A673 (cell line): ENCODE data around the gene RASGRP2. TPM values are rescaled to one million over a fixed set of nuclear protein-coding genes. Genes with fewer than 3 reads are reported as not detected.

Experiments
- BruUV-seq: library from RNA; stranded (reverse); fragments of 400-500 nt; replicated peaks from 2 replicates; lab custom pipeline; 2021; lab: Mats Ljungman, UMichigan
- CTCF ChIA-PET: fragments of 300-600 bp; sonication (Branson Sonifier 250); formaldehyde crosslinking; loops from one replicate; lab custom pipeline; 2022; ENCODE audit warnings: antibody characterized with exemption; lab: Charles Lee
- POLR2A ChIA-PET: fragments of 300-600 bp; sonication (Branson Sonifier 250); formaldehyde crosslinking; loops from one replicate; lab custom pipeline; 2022; ENCODE audit warnings: antibody characterized with exemption; ENCODE audit not compliant: low non-redundant PET; lab: Charles Lee
- DNase-seq: peaks from one replicate; pipeline ENCODE4 v3.0.0-alpha.2; 2015; ENCODE audit warnings: low spot score
- H3K27ac ChIP-seq: fragments of 200-600 bp; sonication (generic); 2 replicates; pipeline ENCODE4 v1.5.1; 2016; ENCODE audit warnings: mixed run types, low read depth, mild to moderate bottlenecking, mixed read lengths, antibody characterized with exemption, low read length; ENCODE audit not compliant: poor library complexity, severe bottlenecking
- H3K27me3 ChIP-seq: fragments of 200-600 bp; sonication (generic); replicated peaks from 2 replicates; pipeline ENCODE4 v1.6.1; 2017; ENCODE audit warnings: mixed run types, low read depth, mild to moderate bottlenecking, mixed read lengths, antibody characterized with exemption, low read length; ENCODE audit not compliant: insufficient read depth, poor library complexity
- H3K36me3 ChIP-seq: fragments of 200-600 bp; sonication (generic); 2 replicates; pipeline ENCODE4 v1.6.1; 2016; ENCODE audit warnings: mixed run types, mild to moderate bottlenecking, mixed read lengths, antibody characterized with exemption, low read length; ENCODE audit not compliant: insufficient read depth, poor library complexity, severe bottlenecking
- H3K4me1 ChIP-seq: fragments of 200-600 bp; sonication (generic); 2 replicates; pipeline ENCODE4 v1.6.1; 2017; ENCODE audit warnings: mixed run types, mild to moderate bottlenecking, mixed read lengths, antibody characterized with exemption, low read length; ENCODE audit not compliant: insufficient read depth, poor library complexity, severe bottlenecking
- H3K4me3 ChIP-seq: fragments of 200-600 bp; sonication (generic); 2 replicates; pipeline ENCODE4 v1.5.1; 2016; ENCODE audit warnings: low read depth, mixed run types, mild to moderate bottlenecking, mixed read lengths, low read length; ENCODE audit not compliant: poor library complexity, severe bottlenecking
- H3K9me3 ChIP-seq: fragments of 200-600 bp; sonication (generic); 2 replicates; pipeline ENCODE4 v1.6.1; 2016; ENCODE audit warnings: mixed run types, low read depth, mild to moderate bottlenecking, mixed read lengths, antibody characterized with exemption, low read length; ENCODE audit not compliant: poor library complexity, severe bottlenecking
- EZH2 ChIP-seq: fragments of 200-600 bp; sonication (generic); IDR thresholded peaks from 2 replicates; pipeline ENCODE4 v1.6.1; 2017; ENCODE audit warnings: borderline replicate concordance, low read depth, mild to moderate bottlenecking, mixed read lengths, antibody characterized with exemption, low read length; ENCODE audit not compliant: poor library complexity, severe bottlenecking
- intact Hi-C: fragments of 100-400 bp; cut with micrococcal nuclease; formaldehyde crosslinking; loops from one replicate; pipeline ENCODE4 v1.10.0; 2022; ENCODE audit not compliant: unreplicated experiment
- total RNA-seq: library from RNA; stranded (reverse); gene quantifications from 2 replicates; pipeline ENCODE4 v1.2.3, GENCODE V29; 2021
- TF ChIP-seq, protein P1 (sequence below): fragments of 300-800, 200-600 bp; sonication (generic); conservative IDR thresholded peaks from 2 replicates; pipeline ENCODE4 v1.5.1; 2017; ENCODE audit warnings: low read depth, mild to moderate bottlenecking, antibody characterized with exemption, low read length, moderate library complexity, mixed read lengths

The RASGRP2 gene
- total RNA-seq, 1 experiment from 2014 or later = 2.0 TPM

DNA sequence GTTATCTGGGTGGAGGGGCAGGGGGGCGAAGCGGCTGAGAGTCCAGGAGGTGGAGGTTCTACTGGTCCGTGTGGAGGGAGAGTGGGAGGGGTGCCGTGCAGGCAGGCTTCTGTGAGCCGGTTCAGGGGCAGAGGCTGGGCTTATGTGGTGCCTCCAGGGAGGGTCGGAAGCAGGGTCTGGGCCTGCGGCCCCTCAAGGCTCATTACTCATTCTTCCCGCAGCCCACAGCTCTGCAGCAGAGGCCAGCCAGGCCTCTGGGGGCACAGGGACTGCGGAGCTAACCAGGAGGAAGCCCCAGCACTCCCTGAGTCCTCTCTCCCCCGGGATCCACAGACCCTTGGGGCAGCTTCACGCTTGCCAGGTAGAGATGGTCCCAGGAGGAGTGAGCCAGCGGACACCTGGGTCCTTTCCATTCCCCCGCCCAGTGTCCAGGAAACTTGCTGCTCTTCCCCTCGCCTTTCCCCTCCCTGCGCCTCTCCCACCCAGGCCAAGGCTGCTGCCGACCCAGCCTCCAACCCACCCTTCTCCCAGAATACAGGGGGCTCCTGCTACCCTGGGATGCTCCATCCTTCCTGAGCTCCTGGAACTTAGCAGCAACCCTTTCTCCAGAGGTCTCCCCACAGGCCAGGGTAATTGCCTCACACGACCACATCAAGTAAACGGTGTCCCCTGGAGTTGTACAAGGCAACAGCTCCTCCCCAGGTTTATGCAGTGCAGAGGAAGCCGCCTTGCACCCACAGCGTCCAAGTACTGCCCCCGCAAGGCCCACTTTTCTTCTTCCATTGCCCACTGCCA is 27.3 kb downstream of the RASGRP2 start:
- ChIA-PET POLR2A (interaction anchor here (0.7 kb wide), 1 partner anchor 26 kb away, joined by 3 read pairs; no protein-coding TSS in a partner anchor), CTCF (no interaction called here)
- BruUV-seq = no TSS peak
- Histone ChIP-seq H3K9me3 (no peaks in the 10 kb centered on the region), H3K36me3 (no peaks in the 10 kb centered on the region), H3K27me3 (peaks cover 97% of the 10 kb centered on the region), H3K4me1 (peaks cover 15% of the 10 kb centered on the region), H3K27ac (no peak overlapping the region), H3K4me3 (no peak overlapping the region)
- DNase-seq = no peak
- TF ChIP-seq, protein P1, sequence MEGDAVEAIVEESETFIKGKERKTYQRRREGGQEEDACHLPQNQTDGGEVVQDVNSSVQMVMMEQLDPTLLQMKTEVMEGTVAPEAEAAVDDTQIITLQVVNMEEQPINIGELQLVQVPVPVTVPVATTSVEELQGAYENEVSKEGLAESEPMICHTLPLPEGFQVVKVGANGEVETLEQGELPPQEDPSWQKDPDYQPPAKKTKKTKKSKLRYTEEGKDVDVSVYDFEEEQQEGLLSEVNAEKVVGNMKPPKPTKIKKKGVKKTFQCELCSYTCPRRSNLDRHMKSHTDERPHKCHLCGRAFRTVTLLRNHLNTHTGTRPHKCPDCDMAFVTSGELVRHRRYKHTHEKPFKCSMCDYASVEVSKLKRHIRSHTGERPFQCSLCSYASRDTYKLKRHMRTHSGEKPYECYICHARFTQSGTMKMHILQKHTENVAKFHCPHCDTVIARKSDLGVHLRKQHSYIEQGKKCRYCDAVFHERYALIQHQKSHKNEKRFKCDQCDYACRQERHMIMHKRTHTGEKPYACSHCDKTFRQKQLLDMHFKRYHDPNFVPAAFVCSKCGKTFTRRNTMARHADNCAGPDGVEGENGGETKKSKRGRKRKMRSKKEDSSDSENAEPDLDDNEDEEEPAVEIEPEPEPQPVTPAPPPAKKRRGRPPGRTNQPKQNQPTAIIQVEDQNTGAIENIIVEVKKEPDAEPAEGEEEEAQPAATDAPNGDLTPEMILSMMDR = no peak
- TF ChIP-seq EZH2 = no peak
- intact Hi-C loops = no loop called here

DNA sequence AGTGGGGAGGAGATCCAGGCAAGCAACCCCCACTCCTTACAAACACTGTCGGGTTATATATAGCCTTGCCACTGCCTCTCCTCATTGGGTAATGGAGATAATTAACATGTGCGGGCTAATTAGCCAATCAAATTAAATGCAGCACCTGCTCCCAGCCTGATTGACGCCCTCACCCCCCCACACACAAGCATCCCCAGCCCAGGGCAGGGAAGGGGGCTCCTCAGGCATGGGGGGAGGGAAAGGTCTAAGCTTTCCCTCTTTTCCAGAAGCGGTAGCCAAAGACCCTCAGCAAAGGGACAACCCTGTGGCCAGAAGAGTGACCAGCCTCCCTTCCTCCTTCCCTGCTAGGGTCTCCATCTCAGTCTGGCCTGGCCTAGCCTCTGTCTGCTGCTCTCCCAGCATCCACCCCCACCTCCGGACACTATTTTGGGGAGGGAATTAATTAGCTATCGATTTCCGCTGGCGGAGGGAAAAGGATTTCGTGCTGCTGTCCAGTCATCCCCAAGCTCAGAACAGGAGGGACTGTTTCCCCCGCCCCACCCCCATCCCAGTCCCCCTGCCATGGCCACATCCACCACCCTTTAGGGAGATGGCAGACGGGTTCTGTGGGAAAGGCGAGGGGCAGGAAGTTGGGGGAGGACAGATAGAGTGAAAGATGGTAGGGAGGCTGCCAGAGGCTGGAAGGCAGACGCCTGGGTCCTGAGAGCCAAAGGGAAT is 28.0 kb downstream of the RASGRP2 start:
- CTCF ChIA-PET = no interaction called here
- Histone ChIP-seq H3K36me3 (no peaks in the 10 kb centered on the region), H3K9me3 (no peaks in the 10 kb centered on the region), H3K27me3 (peaks cover 91% of the 10 kb centered on the region), H3K4me3 (no peak overlapping the region), H3K4me1 (peaks cover 15% of the 10 kb centered on the region), H3K27ac (no peak overlapping the region)
- POLR2A ChIA-PET = interaction anchor here (0.7 kb wide), 1 partner anchor 25 kb away, joined by 3 read pairs; no protein-coding TSS in a partner anchor
- intact Hi-C loops = no loop called here
- no TSS peak for BruUV-seq
- DNase-seq = no peak
- no peak for TF ChIP-seq EZH2
- TF ChIP-seq, protein P1 = no peak

DNA sequence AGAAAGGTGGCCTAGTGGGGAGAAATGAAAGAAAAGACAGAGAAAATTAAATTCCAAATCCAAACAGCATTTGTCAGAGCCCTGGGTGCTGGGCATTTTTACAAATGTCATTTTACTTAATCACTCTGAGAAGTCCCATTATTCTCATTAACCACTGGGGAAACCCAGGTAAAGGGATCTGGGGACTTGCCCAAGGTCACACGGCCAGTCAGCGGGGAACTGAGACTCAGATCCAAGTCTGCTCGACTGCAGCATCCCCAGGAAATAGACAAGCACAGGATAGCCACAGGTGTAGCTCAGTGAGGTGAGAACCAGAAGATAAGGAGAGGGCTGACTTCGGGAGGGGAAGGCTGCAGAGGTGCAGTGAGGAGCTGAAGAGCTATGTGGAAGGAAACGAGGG is 28.8 kb downstream of the RASGRP2 start:
- CTCF ChIA-PET = no interaction called here
- BruUV-seq = no TSS peak

More for the DNA sequence above, 28.8 kb downstream of the RASGRP2 start:
- no peak overlapping the region for H3K4me3 ChIP-seq
- H3K36me3 ChIP-seq = no peaks in the 10 kb centered on the region
- intact Hi-C loops = no loop called here
- POLR2A ChIA-PET = no interaction called here
- DNase-seq = no peak
- H3K9me3 ChIP-seq = no peaks in the 10 kb centered on the region
- TF ChIP-seq, protein P1 = no peak
- TF ChIP-seq EZH2 = no peak
- H3K4me1 ChIP-seq = peaks cover 15% of the 10 kb centered on the region
- no peak overlapping the region for H3K27ac ChIP-seq
- peaks cover 83% of the 10 kb centered on the region for H3K27me3 ChIP-seq
